ENCODE measurements around the gene GOLT1A.

GOLT1A gene

GRCh38 chr1:204256531-204256930, 42.7 kb upstream of the GOLT1A start:
- Histone ChIP-seq H3K4me3 (ENCODE audit: low read depth, low read length) (no peak overlapping the region), H3K36me3 (replicated peaks) (no peaks in the 10 kb centered on the region), H3K27ac (no peak overlapping the region), H3K27me3 (replicated peaks) (no peaks in the 10 kb centered on the region)
- no peak for TF ChIP-seq CTCF (IDR thresholded peaks at IDR 0.05; ENCODE audit: low read depth, low read length, missing control alignments)
- DNase-seq: no peak
- in situ Hi-C loops (cut with HindIII; ENCODE audit: low pct_ligation_motif_present, low sequenced_read_pairs): no loop called here

- no peaks in the 10 kb centered on the region for H3K36me3 ChIP-seq (replicated peaks)
- in situ Hi-C loops (cut with HindIII; ENCODE audit: low pct_ligation_motif_present, low sequenced_read_pairs): no loop called here
- DNase-seq: no peak
Measured at GRCh38 chr1:204255966-204256365, 42.2 kb upstream of the GOLT1A start.

GRCh38 chr1:204255225-204255624, 41.4 kb upstream of the GOLT1A start:
- DNase-seq: no peak
- in situ Hi-C loops (cut with HindIII; ENCODE audit: low pct_ligation_motif_present, low sequenced_read_pairs): no loop called here
- no peak for TF ChIP-seq CTCF (IDR thresholded peaks at IDR 0.05; ENCODE audit: low read depth, low read length, missing control alignments)
- Histone ChIP-seq H3K27ac (no peak overlapping the region), H3K36me3 (replicated peaks) (no peaks in the 10 kb centered on the region), H3K27me3 (replicated peaks) (no peaks in the 10 kb centered on the region), H3K4me3 (ENCODE audit: low read depth, low read length) (no peak overlapping the region)

More at GRCh38 chr1:204255966-204256365, 42.2 kb upstream of the GOLT1A start:
- no peak for TF ChIP-seq CTCF (IDR thresholded peaks at IDR 0.05; ENCODE audit: low read depth, low read length, missing control alignments)
- no peak overlapping the region for H3K4me3 ChIP-seq (ENCODE audit: low read depth, low read length)
- H3K27ac ChIP-seq: no peak overlapping the region
- H3K27me3 ChIP-seq (replicated peaks): no peaks in the 10 kb centered on the region

GRCh38 chr1:204254031-204254661, 40.4 kb upstream of the GOLT1A start:
- TF ChIP-seq CTCF (IDR thresholded peaks at IDR 0.05; ENCODE audit: low read depth, low read length, missing control alignments): no peak
- H3K27ac ChIP-seq: no peak overlapping the region
- in situ Hi-C loops (cut with HindIII; ENCODE audit: low pct_ligation_motif_present, low sequenced_read_pairs): no loop called here
- DNase-seq: peak; percentile 3
- H3K4me3 ChIP-seq (ENCODE audit: low read depth, low read length): no peak overlapping the region
- no peaks in the 10 kb centered on the region for H3K36me3 ChIP-seq (replicated peaks)
- H3K27me3 ChIP-seq (replicated peaks): no peaks in the 10 kb centered on the region

- Histone ChIP-seq H3K27me3 (replicated peaks) (no peaks in the 10 kb centered on the region), H3K27ac (no peak overlapping the region), H3K36me3 (replicated peaks) (no peaks in the 10 kb centered on the region), H3K4me3 (ENCODE audit: low read depth, low read length) (no peak overlapping the region)
- DNase-seq: no peak
- in situ Hi-C loops (cut with HindIII; ENCODE audit: low pct_ligation_motif_present, low sequenced_read_pairs): no loop called here
- TF ChIP-seq CTCF (IDR thresholded peaks at IDR 0.05; ENCODE audit: low read depth, low read length, missing control alignments): no peak
Measured at GRCh38 chr1:204251926-204252689, 38.3 kb upstream of the GOLT1A start.
